Activated CD4-positive, alpha-beta T cell treated with anti-CD3 and anti-CD28 coated beads for 1 hour (primary cell): ENCODE results near the gene S100P.

Experiments
- DNase-seq: peaks from one replicate; pipeline ENCODE4 v3.0.0-alpha.2; 2020

S100P gene

DNA sequence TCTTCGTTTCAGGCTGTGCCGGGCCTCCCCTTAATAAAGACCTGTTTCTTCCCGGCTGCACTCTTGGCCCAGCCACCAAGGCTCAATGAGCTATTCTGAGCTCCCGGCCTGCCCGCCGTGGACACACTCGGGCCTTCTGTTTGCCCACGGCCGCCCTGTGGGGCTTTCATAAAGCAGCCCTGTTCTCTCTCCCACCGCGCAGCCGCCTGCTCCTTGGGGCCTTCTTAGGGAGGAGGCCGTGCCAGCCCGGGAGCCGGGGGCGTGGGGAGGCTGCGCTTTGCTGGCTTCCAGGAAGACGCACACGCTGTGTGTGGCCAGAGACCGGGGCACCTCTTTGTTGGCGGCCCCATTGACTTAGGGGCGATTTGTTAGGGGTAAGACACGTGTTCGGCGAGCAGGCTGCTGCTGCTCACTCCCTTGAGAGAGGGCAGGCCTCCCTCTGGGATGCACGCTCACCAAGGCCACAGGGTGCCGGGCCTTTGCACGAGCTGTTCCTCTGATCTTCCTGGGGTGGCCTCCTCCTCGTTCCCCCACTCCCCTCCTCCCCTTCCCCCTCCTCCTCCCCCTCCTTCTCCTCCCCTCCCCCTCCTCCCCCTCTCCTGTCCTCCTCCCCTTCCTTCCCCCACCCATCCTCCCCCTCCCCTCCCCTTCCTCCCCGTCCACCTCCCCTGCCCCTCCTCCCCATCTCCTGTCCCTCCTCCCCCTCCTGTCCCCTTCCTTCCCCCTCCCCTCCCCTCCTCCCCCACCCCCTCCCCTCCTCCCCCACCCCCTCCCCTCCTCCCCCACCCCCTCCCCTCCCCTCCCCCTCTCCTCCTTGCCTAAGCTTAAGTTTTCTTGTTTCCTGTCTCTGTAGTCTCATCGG is 33.6 kb downstream of the S100P start:
- no peak for DNase-seq

GRCh38 chr4:6727943-6728250 is 34.2 kb downstream of the S100P start:
- DNase-seq = no peak

DNA sequence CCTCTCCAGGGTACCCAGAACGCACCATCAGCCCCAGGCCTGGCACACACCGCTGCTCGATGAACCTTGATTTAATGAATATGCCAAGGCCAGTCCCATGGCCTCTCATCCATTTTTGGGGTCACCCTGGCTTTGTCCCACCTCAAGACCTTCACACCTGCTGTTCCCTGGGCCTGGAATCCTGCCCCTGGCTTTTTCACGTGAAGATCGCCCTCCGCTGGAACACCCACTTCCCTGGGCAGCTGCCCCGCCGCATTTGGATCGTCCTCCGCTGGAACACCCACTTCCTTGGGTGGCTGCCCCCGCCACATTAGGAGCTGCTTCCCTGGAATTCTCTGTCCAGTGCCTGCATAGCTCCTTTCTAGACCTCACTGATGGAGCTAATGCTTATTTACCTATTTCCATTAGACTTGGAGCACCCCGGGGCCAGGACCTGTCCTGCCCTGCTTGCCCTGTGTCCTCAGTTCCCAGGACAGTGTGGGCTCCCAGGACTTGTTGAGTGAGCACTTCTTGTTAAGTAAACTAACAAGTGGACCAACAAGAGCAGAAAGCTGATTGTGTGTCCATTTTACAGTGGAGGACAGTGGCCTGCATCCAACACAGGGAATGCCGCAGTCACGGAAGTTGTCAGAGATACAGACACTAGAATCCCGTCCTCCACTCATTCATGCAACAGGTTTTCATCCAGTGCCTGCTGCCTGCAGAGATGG is 34.8 kb downstream of the S100P start:
- no peak for DNase-seq

- DNase-seq = no peak
These were observed 37.1 kb downstream of the S100P start for GRCh38 chr4:6730603-6731317.

DNA sequence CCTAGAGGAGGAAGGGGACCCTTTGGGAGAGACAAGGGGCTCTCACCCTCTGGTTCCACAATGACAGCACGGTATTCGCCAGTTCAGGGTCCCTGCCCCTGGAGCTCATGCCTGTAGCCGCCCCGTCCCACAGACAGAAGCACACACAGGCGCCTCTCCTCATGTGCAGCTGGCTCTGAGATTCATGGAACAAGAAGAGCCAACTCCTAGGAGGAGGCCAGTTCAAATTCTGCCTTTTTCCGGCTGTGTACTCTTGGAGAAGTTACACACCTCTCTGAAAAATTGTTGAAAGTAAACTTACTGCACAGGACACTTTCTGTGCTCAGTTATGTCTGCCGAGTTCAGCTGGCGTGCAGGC is 37.6 kb downstream of the S100P start:
- no peak for DNase-seq

- no peak for DNase-seq
These were observed 38.1 kb downstream of the S100P start for GRCh38 chr4:6731780-6732179.

DNA sequence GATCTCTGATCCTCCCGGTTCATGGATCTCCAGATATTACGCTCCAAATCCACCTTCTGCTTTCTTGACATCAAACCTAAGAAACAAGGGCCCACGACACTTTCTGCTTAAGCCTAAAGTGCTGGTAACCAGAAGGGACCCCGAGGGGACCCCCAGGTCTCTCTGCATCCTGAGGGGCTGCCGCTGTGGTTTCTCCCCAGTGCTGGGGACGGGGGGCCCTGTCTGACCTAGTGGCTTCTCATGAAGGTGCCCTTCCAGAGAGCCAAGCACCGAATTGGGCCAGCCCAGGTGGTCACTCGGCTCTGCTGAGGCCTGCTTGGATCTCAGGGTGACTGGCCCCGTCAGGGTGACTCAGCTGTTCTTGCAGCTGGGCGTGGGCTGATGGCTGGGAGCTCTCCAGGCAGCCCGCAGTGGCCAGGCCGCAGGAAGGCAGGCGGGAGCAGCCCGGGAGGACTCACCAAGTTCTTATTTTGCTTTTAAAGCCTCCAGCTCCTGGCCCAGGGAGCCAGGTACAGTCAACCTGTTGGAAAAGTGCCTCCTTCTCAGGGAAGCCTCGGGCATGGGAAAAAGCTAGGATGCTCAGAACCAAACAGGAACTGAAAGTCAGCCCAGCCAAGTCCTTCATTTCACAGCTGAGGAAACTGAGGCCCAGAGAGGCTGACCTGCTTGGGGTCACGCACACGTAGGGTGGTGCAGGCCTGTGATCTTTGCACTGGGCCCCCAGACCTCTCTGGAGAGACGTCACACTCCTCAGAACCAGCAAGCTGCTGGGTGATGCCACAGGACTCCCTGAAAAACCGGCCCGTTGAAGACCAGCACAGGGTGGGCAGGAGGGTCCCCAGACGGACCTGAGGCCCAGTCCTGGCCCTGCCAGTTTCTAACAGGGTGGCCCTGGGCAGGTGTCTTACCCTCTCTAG is 39.0 kb downstream of the S100P start:
- DNase-seq = no peak

DNA sequence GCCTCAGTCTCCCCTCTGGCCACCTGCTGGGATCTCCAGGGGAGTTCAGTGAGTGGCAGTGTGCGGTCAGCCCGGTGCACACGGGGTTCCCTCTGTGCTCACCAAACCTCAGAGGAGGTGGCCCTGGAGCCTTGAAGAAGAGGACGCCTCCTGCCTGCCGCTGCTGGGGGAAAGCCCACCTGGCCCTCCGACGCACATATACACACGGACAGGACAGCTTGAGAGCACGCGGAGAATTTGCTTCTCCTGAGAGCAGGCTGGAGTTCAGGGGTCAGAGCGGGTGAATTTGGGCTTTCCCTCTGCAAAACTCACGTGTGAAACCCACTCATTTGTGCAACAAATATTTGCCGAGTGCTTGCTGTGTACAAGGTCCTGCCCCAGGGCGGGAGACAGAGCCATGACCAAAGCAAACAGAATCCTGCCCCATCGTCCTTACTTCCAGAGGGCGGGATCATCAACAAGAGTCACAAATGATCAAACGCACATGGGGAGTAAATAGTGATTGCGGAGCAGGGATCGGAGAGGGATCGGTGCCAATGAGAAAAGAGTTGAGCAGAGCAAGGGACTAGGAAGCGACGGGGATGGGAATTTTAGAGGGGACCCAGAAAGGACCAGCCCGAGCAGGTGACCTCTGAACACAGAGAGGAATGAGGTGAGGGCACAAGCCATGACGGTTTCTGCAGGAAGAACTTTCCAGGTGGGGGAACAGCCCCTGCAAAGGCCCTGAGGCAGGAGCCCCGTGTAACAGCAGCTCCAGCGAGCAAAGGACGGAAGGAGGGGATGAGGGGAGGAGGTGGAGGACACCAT is 39.9 kb downstream of the S100P start:
- no peak for DNase-seq

- DNase-seq = no peak
These were observed 40.6 kb downstream of the S100P start for GRCh38 chr4:6734165-6734786.

DNA sequence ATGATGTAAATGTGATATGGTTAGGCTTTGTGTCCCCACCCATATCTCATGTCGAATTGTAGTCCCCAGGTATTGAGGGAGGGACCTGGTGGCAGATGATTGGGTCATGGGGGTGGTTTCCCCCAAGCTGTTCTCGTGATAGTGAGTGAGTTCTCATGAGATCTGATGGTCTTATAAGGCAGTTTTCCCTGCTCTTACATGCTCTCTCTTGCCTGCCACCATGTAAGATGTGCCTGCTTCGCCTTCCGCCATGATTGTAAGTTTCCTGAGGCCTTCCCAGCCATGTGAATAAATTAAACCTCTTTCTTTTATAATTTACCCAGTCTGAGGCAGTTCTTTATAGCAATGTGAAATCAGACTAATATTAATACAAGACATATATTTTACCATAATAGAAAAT is 46.2 kb downstream of the S100P start:
- DNase-seq = no peak

GRCh38 chr4:6740347-6740746 is 46.7 kb downstream of the S100P start:
- DNase-seq = no peak

DNA sequence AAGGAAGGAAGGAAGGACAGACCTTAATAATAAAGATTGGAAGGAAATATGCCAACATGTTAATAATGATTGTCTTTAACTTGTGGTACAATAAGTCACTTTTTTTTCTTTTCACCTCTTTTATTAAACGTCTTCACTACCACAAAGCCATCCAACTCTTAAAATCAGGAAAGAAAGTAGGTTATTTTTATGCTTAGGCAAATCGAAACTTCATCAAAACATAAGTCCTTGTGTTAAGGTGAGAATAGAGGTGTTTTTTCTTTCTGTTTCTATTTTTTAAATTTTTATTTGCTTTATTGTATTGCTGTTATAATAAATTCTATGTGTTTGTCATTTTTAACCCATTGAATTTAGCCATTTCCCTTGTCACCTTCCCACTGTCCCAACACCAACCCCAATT is 48.8 kb downstream of the S100P start:
- no peak for DNase-seq

GRCh38 chr4:6742989-6743388 is 49.3 kb downstream of the S100P start:
- no peak for DNase-seq
